Activated CD8-positive, alpha-beta memory T cell treated with anti-CD3 and anti-CD28 coated beads, Interleukin-2, amount 10 ng/mL, durations not matched to agents 7 days and 5 days (primary cell): ENCODE results near the gene SLX4IP. TPM values are rescaled to one million over a fixed set of nuclear protein-coding genes. Genes with fewer than 3 reads are reported as not detected.

ENCODE experiments used
- ATAC-seq: fragments of 150-1000 bp; cut with Tn5 transposase; one replicate; pipeline ENCODE4 v1.10.0; 2021; ENCODE audit warnings: moderate library complexity
- CTCF ChIA-PET: fragments of 350-600 bp; sonication (Branson Sonifier 250); formaldehyde crosslinking; loops from one replicate; lab custom pipeline; 2021; ENCODE audit warnings: antibody characterized with exemption; lab: Charles Lee
- DNase-seq: peaks from one replicate; pipeline ENCODE4 v3.0.0-alpha.2; 2020
- H3K27ac Mint-ChIP-seq: one replicate; pipeline ENCODE4 v1.8.0; 2021; ENCODE audit warnings: mild to moderate bottlenecking, mixed read lengths
- H3K27me3 Mint-ChIP-seq: one replicate; pipeline ENCODE4 v1.8.0; 2021; ENCODE audit warnings: mixed read lengths
- H3K36me3 Mint-ChIP-seq: one replicate; pipeline ENCODE4 v1.8.0; 2021; ENCODE audit warnings: mild to moderate bottlenecking, mixed read lengths
- H3K4me1 Mint-ChIP-seq: one replicate; pipeline ENCODE4 v1.8.0; 2021; ENCODE audit warnings: mixed read lengths
- H3K4me3 Mint-ChIP-seq: one replicate; pipeline ENCODE4 v1.8.0; 2021; ENCODE audit warnings: mild to moderate bottlenecking, moderate library complexity, mixed read lengths
- H3K9me3 Mint-ChIP-seq: one replicate; pipeline ENCODE4 v1.8.0; 2022; ENCODE audit warnings: low read depth, mixed read lengths
- total RNA-seq, 2 experiments: library from RNA; stranded (reverse); gene quantifications; one replicate each; pipeline ENCODE4 v1.2.3, GENCODE V29; 2021

The SLX4IP gene
- total RNA-seq, 2 experiments from 2014 or later = 6.0 to 6.1 TPM

DNA sequence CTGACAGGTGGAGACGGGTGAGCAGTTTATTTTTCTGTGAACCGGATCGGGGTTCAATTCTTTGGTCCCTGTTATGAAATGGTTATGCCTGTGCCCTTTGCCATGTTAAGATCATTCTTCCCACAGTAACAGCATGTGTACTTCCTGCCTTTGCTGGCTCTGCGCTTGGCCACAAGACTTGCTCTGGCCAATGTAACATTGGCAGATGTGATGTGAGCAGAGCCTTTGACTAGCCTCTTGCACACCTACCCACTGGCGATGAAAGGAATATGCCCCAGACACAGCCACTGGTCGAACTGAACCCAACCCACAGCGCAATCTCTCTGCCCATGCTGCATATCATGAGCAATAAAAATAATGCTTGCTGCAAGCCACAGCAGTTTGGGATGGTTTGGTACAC lies 206.8 kb downstream of the SLX4IP start:
- Mint-ChIP-seq H3K9me3 (no peaks in the 10 kb centered on the region), H3K27me3 (peaks cover 2% of the 10 kb centered on the region)

DNA sequence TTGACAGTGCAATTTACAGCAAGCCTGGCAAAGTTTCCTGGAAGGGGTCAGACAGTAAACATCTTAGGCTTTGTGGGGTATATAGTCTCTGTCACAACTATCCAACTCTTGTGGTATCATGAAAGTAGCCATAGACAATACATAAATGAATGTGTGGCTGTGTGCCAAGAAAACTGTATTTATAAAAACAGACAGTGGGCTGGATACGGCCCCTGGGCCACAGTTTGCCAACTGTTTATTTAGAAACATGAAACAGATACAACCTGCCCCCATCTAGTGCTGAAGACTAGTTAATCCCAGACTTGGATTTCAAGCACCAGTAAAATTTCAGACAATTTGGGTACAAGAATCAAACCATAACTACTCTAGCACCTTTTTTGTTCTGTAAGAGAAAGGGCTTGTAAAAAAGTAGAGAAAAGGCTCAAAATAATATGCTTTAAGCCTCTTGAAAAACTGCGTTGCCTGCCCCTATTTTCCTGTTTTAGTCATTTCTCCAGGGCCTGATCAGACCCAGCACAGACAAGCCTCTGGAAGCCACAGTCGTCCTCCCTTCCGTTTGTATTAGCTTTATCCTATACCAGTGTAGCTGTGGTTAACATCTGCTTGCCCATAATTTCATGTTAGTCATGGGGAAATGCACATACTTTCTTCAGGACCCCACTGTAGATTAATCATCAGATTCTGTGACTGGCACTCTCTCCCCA lies 207.9 kb downstream of the SLX4IP start:
- Mint-ChIP-seq H3K4me1 (peaks cover 11% of the 10 kb centered on the region), H3K9me3 (no peaks in the 10 kb centered on the region), H3K27ac (no peak overlapping the region), H3K4me3 (no peak overlapping the region), H3K27me3 (peaks cover 8% of the 10 kb centered on the region), H3K36me3 (peaks cover 1% of the 10 kb centered on the region)
- ATAC-seq (no peak), DNase-seq (no peak)
- CTCF ChIA-PET = no interaction called here

More for the DNA sequence above, 206.8 kb downstream of the SLX4IP start:
- Mint-ChIP-seq H3K4me1 (peaks cover 11% of the 10 kb centered on the region), H3K27ac (no peak overlapping the region), H3K36me3 (peaks cover 1% of the 10 kb centered on the region), H3K4me3 (no peak overlapping the region)
- DNase-seq (no peak), ATAC-seq (no peak)
- CTCF ChIA-PET = no interaction called here

DNA sequence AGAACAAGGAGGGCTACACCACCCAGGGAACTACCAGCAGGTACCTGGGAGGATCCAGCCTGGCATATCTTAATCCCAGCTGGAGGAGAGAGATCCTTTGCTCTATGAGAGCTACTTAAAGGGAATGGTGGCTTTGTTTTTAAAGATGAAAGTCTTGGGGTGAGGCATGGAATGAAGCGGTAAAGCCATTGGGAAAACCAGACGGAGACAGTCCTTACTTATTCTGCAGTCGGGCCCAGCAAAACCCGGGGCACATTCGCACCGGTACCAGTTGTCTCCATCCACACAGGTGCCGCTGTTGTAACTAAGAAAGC lies 208.4 kb downstream of the SLX4IP start:
- no peak overlapping the region for H3K4me3 Mint-ChIP-seq
- H3K4me1 Mint-ChIP-seq = peaks cover 11% of the 10 kb centered on the region
- CTCF ChIA-PET = no interaction called here
- DNase-seq = no peak
- no peak overlapping the region for H3K27ac Mint-ChIP-seq
- peaks cover 11% of the 10 kb centered on the region for H3K27me3 Mint-ChIP-seq
- no peaks in the 10 kb centered on the region for H3K9me3 Mint-ChIP-seq
- no peak for ATAC-seq
- H3K36me3 Mint-ChIP-seq = peaks cover 1% of the 10 kb centered on the region

DNA sequence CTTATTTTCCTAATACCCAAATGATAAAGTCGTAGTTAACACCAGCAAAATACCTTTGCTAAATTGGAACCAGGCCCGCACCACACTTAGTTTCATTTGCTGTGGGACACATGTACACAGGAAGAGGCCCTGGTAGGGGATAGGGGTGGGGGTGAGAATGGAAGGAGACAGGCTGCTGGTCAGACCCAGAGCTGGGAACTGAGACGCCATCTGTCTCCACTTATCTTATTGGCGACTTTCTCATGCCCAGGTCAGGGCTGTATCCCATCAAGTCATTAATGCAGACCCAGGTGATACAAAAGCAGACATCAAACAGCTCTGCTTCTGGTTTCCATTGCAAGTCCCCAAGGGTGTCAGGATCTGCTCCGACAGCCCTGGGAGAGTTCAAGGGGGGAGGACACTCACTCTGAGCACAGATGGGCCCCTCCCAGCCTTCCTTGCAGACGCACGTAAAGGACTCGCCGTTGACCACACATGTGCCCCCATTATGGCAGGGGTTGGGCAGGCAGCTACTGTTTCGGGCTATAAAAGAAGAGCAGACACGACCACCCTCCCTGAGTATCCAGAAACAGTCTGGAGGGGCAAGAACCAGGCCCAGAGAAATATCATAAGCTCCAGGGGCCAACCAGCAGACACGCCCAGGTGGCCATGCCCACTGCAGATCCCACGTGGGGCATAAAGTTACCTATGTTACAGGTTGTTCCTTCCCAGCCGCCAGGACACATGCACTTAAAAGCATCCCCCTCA lies 209.5 kb downstream of the SLX4IP start:
- no peaks in the 10 kb centered on the region for H3K9me3 Mint-ChIP-seq
- peaks cover 13% of the 10 kb centered on the region for H3K4me1 Mint-ChIP-seq
- peaks cover 11% of the 10 kb centered on the region for H3K27me3 Mint-ChIP-seq
- DNase-seq (no peak), ATAC-seq (peak; percentile 63)
- CTCF ChIA-PET = no interaction called here
- H3K36me3 Mint-ChIP-seq = peaks cover 1% of the 10 kb centered on the region
- no peak overlapping the region for H3K4me3 Mint-ChIP-seq
- H3K27ac Mint-ChIP-seq = no peak overlapping the region

DNA sequence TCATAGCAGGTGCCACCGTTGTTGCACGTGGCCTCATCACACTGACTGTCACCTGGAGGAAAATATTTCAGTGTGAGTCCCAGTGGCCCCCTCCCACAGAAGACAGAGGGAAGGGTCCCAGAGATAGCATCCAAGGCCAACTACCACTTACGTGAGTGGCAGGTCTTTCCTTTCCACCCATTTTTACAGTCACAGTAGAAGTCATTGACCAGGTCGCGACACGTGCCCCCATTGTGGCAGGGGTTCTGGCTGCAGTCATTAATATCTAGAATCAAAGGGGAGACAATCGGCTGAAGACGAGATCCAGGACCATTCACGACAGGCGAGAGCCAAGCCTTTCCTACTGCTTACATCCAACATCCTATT lies 210.1 kb downstream of the SLX4IP start:
- DNase-seq = no peak
- H3K9me3 Mint-ChIP-seq = no peaks in the 10 kb centered on the region
- peaks cover 17% of the 10 kb centered on the region for H3K27me3 Mint-ChIP-seq
- CTCF ChIA-PET = interaction anchor here (0.7 kb wide), 1 partner anchor 13 kb away, joined by 3 read pairs; no protein-coding TSS in a partner anchor
- ATAC-seq = no peak
- H3K4me3 Mint-ChIP-seq = no peak overlapping the region
- peaks cover 1% of the 10 kb centered on the region for H3K36me3 Mint-ChIP-seq
- H3K27ac Mint-ChIP-seq = no peak overlapping the region
- peaks cover 13% of the 10 kb centered on the region for H3K4me1 Mint-ChIP-seq

DNA sequence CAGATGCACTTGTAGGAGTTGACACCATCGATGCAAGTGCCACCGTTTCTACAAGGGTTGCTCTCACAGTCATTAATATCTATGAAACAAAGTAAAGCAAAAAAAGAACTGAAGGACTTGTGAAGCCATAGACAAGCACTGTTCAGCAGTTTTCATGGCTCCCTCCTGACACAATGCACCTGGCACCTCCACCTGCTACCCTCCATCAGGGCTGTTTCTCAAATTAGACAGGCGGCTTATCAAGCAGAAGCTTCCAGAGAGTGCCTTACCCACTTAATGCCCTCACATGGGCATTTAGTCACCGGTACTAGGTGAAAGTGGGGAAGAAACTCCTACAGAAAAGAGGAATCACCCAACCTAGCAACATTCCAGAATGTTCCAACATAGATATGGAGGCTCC lies 210.9 kb downstream of the SLX4IP start:
- Mint-ChIP-seq H3K27me3 (peaks cover 20% of the 10 kb centered on the region), H3K36me3 (peaks cover 1% of the 10 kb centered on the region), H3K27ac (no peak overlapping the region), H3K4me1 (peaks cover 13% of the 10 kb centered on the region), H3K9me3 (no peaks in the 10 kb centered on the region), H3K4me3 (no peak overlapping the region)
- DNase-seq (no peak), ATAC-seq (no peak)
- CTCF ChIA-PET = interaction anchor here (0.7 to 1.2 kb wide), 2 partner anchors 12 to 25 kb away, joined by 3 read pairs; no protein-coding TSS in a partner anchor

DNA sequence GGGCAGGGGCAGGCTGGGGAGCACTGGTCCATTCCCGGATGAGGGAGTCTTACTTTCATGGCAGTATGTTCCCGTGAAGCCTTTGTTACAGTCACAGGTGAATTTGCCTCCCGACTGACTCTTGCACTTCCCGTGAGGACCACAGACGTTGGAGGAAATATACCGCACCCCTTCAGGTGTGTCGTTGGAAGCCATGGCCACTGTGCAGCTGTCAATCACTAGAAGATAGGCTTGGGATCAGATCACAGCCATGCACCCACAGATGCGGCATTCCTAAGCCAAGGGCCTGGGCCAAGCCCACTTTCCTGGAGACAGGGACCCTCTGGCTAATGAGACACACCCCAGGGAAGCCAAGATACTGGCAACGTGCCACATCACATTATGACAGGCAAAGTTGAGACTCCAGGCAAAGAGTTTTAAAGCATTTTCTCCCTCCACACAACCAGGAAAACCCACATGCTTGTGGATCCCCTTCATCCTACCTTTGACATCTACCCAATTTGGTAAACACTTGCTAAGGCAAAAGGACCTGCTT lies 211.8 kb downstream of the SLX4IP start:
- Mint-ChIP-seq H3K4me1 (peaks cover 13% of the 10 kb centered on the region), H3K27ac (no peak overlapping the region), H3K9me3 (no peaks in the 10 kb centered on the region), H3K36me3 (peaks cover 1% of the 10 kb centered on the region), H3K4me3 (no peak overlapping the region), H3K27me3 (peaks cover 22% of the 10 kb centered on the region)
- CTCF ChIA-PET = no interaction called here
- DNase-seq = no peak
- no peak for ATAC-seq

DNA sequence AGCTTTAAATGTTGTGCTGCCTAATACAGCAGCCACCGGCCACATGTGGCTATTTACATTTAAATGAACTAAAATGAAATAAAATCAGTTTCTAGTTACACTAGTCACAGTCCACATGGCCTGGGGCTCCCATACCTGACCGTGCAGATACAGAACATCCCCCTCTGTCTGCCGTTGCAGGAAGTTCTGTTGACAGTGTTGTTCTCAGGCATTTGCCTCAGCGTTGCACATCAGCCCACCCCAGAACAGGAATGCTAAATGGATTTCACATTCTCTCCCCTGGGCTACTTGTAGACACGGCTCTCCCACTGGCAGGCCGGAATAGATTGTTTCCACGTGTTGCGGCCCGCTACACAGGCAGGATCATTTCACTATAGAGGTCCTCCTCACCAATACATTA lies 212.4 kb downstream of the SLX4IP start:
- DNase-seq = no peak

DNA sequence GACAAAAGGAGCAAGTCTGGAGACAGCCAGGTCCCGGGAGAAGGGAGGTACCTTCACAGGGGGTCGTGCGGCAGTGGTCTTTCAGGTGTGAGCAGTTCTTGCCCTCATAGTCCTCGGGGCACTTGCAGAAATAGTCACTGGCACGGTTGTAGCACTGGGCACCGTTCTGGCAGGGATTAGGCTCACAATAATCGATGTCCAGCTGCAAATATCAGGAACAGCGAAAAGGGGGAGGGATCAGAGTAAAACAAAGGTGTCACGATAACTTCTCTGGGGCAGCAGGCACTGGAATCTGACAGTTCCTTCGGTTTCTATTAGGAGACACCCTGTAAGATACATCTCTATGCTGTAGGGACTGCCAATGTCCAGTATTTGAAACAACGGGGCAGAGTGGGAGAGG lies 212.8 kb downstream of the SLX4IP start:
- Mint-ChIP-seq H3K27me3 (peaks cover 27% of the 10 kb centered on the region), H3K4me3 (no peak overlapping the region), H3K9me3 (no peaks in the 10 kb centered on the region), H3K36me3 (peaks cover 1% of the 10 kb centered on the region), H3K4me1 (peaks cover 13% of the 10 kb centered on the region), H3K27ac (no peak overlapping the region)
- ATAC-seq = no peak
- no peak for DNase-seq
- CTCF ChIA-PET = no interaction called here

More for the DNA sequence above, 212.4 kb downstream of the SLX4IP start:
- Mint-ChIP-seq H3K4me1 (peaks cover 13% of the 10 kb centered on the region), H3K9me3 (no peaks in the 10 kb centered on the region), H3K36me3 (peaks cover 1% of the 10 kb centered on the region), H3K4me3 (no peak overlapping the region), H3K27ac (no peak overlapping the region), H3K27me3 (peaks cover 24% of the 10 kb centered on the region)
- CTCF ChIA-PET = no interaction called here
- peak; percentile 45 for ATAC-seq

DNA sequence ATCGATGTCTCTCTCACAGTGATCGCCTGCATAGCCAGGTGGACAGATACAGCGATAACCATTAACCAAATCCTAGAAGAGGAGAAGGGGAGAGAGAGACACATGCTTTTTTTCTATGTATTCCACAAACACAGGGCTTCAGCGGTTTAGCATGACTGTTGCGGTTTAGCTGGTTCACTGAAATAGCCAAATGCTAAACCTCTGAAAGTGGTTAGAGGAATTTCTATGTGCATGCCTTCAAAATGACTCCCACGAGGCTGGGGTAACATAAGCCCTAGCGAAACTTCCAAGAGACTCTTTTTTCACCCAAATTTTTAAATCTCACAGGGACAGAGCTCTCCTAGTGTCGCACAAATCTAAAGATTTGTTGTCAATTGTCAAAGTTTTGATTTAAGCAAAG lies 213.5 kb downstream of the SLX4IP start:
- Mint-ChIP-seq H3K27ac (no peak overlapping the region), H3K4me3 (no peak overlapping the region), H3K27me3 (peaks cover 26% of the 10 kb centered on the region), H3K36me3 (peaks cover 1% of the 10 kb centered on the region), H3K4me1 (peaks cover 14% of the 10 kb centered on the region), H3K9me3 (no peaks in the 10 kb centered on the region)
- CTCF ChIA-PET = interaction anchor here (1.2 to 1.4 kb wide), 2 partner anchors 21 to 26 kb away, joined by 3 read pairs; no protein-coding TSS in a partner anchor
- no peak for DNase-seq
- ATAC-seq = no peak

DNA sequence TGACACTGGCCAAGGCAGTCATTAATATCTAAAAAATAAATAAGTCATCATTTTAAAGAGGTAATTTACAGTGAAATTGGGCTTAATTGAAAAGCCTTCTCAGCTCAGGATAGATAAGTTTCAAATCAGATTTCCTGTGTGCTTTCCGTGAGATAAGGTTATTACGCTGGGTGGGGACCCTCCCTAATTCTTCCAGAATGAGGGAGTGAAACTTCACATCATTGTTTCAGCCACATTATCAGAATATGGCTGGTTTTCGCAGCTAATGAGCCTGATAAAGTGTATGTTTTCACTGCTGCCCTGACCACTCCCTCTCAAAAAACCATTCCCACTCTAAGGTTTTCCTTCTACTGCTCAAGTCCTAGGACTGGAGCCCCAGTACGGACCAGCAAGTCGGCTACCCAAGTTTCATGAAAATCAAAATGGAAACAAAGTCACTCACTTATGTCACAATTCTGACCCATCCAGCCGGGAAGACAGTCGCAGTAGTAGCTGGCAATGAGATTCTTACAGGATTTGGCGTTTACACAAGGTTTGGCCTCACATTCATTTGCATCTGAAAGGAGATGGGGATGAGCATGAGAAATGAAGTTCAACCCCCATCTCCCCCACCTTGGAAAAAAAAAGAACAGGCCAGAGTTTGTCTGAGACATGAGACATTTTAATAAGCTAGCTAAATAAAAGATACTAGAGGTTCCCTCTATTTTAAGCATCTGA lies 214.1 kb downstream of the SLX4IP start:
- peaks cover 1% of the 10 kb centered on the region for H3K36me3 Mint-ChIP-seq
- peaks cover 11% of the 10 kb centered on the region for H3K4me1 Mint-ChIP-seq
- CTCF ChIA-PET = interaction anchor here (1.2 to 1.5 kb wide), 3 partner anchors 21 to 97 kb away, joined by 3 to 6 read pairs (median 3); no protein-coding TSS in a partner anchor
- ATAC-seq (no peak), DNase-seq (no peak)
- no peak overlapping the region for H3K4me3 Mint-ChIP-seq
- H3K27ac Mint-ChIP-seq = no peak overlapping the region
- H3K27me3 Mint-ChIP-seq = peaks cover 26% of the 10 kb centered on the region
- H3K9me3 Mint-ChIP-seq = no peaks in the 10 kb centered on the region

DNA sequence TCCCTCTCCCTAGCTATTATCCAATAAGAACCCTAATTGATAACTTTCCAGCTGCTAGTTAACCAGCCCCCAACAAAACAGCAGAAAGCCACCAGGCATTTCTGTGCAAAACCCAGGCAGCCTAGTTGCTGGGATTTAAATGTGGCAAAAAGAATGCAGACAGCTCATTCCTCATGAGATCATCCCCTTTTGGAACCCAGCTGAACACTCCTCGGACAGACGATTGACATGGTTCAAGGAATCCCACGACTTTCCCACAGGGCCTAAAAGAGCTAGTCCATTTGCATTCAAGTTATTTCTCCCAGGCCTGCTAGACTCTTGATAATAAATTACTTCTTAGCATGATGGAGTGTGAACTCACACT lies 214.7 kb downstream of the SLX4IP start:
- no peak overlapping the region for H3K4me3 Mint-ChIP-seq
- H3K9me3 Mint-ChIP-seq = no peaks in the 10 kb centered on the region
- peaks cover 1% of the 10 kb centered on the region for H3K36me3 Mint-ChIP-seq
- no peak for ATAC-seq
- DNase-seq = no peak
- no peak overlapping the region for H3K27ac Mint-ChIP-seq
- CTCF ChIA-PET = interaction anchor here (1.2 to 1.5 kb wide), 2 partner anchors 22 to 97 kb away, joined by 3 to 6 read pairs; no protein-coding TSS in a partner anchor
- H3K4me1 Mint-ChIP-seq = peaks cover 6% of the 10 kb centered on the region
- peaks cover 31% of the 10 kb centered on the region for H3K27me3 Mint-ChIP-seq
